HG03469 (cell line): Measurements from ENCODE around the gene FAM83B.
"Not testable (repeated sequence)": the region's sequence is repeated elsewhere in the genome, so short reads cannot be mapped to it uniquely, and the experiment has no call there.

ENCODE experiments used
- ATAC-seq: cut with Tn5 transposase; IDR thresholded peaks from one replicate; pipeline ENCODE4 v1.9.1; 2021; ENCODE audit warnings: mild to moderate bottlenecking, moderate library complexity, moderate number of reproducible peaks; ENCODE audit not compliant: unreplicated experiment

Gene FAM83B

DNA sequence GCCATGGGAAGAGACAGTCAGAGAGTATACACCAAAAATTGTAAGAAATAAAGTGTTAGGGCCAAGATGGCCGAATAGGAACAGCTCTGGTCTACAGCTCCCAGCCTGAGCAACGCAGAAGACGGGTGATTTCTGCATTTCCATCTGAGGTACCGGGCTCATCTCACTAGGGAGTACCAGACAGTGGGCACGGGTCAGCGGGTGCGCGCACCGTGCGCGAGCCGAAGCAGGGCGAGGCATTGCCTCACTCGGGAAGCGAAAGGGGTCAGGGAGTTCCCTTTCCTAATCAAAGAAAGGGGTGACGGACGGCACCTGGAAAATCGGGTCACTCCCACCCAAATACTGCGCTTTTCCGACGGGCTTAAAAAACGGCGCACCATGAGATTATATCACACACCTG, 114.8 kb downstream of the FAM83B start:
- not testable (repeated sequence) for ATAC-seq

DNA sequence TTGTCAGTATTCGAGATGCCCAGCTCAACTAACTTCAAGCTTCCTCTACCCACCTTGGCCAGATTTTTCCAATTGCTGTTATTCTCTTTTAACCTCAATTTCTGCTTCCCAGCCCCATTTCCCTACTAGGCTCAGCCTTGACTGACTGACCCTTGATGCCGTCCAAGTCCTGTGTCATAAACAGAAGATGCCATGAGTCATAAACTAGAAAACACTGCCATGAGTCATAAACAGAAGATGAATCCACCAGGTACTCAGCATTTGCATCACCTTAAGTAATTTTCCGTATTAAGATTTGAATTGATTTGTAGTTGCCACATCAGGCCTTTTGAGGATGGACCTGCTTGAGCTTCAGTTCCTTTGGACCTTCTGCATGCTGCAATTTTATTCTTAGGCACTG, 123.8 kb downstream of the FAM83B start:
- ATAC-seq, result no peak

DNA sequence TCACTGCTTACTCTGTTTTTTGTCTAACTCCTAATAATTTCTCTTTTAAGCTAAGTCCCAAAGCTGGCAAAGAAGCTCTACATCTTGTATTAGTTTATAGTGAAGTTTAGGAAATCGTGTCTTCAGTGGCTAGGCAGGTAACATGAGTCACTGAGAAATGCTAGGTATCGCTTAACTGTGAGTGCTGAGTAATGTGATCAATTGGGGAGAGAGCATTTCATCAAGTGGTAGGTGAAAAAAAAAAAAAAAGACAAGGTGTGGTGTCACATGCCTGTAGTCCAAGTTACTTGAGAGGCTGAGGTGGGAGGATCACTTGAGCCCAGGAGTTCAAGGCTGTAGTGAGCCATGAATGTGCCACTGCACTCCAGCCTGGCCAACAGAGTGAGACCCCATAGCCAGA, 125.3 kb downstream of the FAM83B start:
- no peak for ATAC-seq

DNA sequence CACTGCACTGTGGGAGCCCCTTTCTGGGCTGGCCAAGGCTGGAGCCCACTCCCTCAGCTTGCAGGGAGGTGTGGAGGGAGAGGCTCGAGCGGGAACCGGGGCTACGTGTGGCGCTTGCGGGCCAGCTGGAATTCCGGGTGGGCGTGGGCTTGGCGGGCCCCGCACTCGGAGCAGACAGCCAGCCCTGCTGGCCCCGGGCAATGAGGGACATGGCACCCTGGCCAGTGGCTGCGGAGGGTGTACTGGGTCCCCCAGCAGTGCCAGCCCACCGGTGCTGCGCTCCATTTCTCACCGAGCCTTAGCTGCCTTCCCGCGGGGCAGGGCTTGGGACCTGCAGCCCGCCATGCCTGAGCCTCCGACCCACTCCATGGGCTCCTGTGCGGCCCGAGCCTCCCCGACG, 132.6 kb downstream of the FAM83B start:
- ATAC-seq, result not testable (repeated sequence)

DNA sequence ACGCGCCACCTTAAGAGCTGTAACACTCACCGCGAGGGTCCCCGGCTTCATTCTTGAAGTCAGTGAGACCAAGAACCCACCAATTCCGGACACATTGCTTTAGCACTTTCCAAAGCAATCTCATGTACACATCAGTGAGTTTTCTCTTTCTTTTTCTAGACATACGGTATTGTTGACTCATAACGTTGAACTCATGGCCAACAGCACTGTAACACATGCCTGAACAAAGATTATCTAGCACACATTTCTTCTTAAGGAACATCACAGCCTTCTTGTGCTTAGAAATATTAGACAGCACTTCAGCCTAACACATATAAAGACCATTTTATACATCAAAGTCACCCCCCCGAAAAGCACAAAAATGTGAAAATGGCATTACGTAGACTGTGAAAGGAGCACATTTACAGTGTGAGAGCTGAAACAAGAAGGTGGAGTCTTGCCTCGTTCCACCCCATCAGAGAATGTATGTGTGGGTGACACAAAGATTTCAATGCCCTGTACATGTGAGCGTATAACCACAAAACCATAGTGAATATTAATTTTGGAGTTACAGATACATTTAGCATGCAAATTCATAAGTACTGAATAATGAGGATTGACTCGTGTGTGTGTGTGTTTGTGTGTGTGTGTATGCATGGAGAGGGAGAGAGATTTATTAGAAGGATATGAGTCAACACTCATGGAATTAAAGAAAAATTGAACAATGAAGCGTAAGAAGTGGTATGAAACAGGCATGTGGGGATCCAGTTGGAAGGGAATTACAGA, 134.1 kb downstream of the FAM83B start:
- ATAC-seq, result no peak

DNA sequence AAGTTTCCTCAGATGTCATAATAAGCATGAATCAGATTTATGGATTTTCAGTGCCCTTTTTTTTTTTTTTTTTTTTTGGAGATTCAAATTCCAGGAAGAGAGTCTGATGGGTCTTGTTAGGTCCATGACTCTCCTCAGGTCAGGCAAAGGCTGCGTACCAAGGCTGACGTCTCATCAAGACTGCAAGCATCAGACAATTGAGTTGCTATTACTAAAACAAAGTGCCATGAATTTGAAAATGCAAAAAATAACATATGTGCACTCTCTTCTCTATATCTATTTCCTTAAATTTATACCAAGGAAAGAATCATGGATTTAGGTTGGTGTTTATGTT, 134.7 kb downstream of the FAM83B start:
- no peak for ATAC-seq

DNA sequence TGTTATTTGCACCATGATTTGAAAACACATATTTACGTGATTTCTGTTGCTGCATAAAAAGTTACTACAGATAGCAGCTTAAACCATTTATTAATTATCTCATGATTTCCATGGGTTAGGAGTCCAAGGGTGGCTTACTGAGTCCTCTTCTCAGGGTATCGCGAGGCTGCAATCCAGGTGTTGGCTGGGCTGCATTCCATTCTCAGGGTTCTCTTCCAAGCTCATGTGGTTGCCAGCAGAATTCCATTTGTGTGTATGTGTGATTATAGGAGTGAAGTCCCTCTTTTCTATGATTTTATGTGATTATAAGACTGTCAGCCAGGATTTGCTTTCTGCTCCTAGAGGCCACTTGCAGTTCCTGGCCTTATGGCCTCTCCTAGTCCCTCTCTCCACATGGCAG, 135.1 kb downstream of the FAM83B start:
- no peak for ATAC-seq

DNA sequence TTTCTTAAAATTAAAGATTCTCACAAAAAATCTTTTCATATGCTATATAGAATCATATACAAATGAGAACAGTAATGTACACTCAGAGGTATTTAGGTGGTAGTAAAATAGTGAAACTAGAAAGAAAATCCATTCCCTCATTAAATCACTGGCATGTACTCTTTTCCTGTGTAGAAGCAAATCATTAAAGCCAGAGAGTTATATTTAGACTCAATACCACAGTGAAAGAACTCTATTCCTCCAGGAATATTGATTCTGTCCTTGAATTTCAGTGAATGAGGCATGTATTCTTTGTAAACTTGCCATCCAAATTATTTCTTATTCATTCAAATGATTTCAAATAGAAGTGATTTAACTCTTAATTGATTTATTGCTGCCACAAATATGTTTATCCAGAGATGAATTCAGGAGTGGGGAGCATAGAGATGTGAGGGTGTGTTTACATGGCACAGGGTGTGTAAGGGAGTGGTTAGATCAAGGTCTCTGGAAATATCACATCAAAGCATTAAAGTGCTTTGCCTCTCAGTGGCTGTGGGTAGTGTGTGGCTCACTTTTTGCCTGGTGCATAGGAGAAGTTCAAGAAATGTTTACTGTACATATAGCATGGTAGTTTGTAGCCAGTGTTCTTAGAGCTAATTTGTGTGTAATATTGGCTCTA, 141.2 kb downstream of the FAM83B start:
- no peak for ATAC-seq

DNA sequence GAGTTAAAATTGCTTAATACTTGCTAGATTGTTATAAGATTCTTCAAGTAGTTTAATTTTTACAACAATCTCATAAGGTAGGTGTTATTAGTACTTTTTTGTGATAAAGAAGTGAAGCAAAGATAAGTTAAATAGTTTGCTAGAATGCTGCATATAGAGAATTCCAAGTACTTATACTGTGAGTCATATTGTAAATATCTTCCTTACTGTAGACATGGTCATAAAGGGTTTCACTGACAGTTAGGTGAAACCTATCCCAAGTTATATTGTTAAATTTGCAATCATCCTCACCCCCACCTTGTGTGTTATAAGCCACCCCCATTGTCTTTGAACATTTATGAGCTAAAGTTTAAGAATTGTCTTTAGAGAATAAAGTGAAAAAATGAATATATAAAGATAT, 142.0 kb downstream of the FAM83B start:
- no peak for ATAC-seq

DNA sequence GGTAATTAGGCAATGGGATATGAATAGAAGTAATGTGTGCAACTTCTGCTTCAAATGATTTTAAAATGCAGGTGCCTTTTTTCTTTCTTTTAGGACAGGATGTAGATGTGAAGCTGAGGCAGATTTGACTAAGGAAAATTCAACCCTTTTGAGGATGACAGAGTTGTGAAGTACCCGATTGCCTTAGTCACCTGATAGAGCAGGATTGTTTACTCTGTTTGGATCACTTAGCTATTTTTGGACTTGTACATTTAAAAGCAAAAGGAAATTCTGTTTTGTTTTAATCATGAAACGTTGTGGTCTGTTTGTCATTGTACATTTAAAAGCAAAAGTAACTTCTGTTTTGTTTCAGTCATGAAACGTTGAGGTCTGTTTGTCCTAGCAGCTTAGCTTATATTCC, 143.4 kb downstream of the FAM83B start:
- ATAC-seq, result no peak
